PC-9 (cell line): ENCODE data around the gene SHISA6. TPM values are rescaled to one million over a fixed set of nuclear protein-coding genes. Genes with fewer than 3 reads are reported as not detected.

Experiments used
- BruUV-seq: library from RNA; stranded (reverse); fragments of 400-500 nt; replicated peaks from 2 replicates; lab custom pipeline; 2021; lab: Mats Ljungman, UMichigan
- CTCF ChIA-PET: fragments of 300-600 bp; sonication (Branson Sonifier 250); formaldehyde crosslinking; loops from one replicate; lab custom pipeline; 2022; ENCODE audit warnings: antibody characterized with exemption; lab: Charles Lee
- POLR2A ChIA-PET: fragments of 300-600 bp; sonication (Branson Sonifier 250); formaldehyde crosslinking; loops from one replicate; lab custom pipeline; 2022; ENCODE audit warnings: antibody characterized with exemption; ENCODE audit not compliant: unreplicated experiment; lab: Charles Lee
- DNase-seq, 2 experiments: peaks; one replicate each; pipeline versions ENCODE4 v3.0.0 to v3.0.0-alpha.2; 2015 to 2022; ENCODE audit warnings: mixed read lengths in 1 of 2
- H2AFZ ChIP-seq: fragments of 200-600 bp; sonication (generic); 2 replicates; pipeline ENCODE4 v1.8.1; 2017; ENCODE audit warnings: antibody characterized with exemption
- H3F3A ChIP-seq: fragments of 200-600 bp; sonication (generic); 2 replicates; pipeline ENCODE4 v1.8.1; 2017; ENCODE audit warnings: antibody characterized with exemption, mild to moderate bottlenecking, low read depth; ENCODE audit not compliant: insufficient read depth
- H3K27ac ChIP-seq: fragments of 200-600 bp; sonication (generic); 2 replicates; pipeline ENCODE4 v1.6.1; 2016; ENCODE audit warnings: mixed run types
- H3K27me3 ChIP-seq: fragments of 200-600 bp; sonication (generic); 2 replicates; pipeline ENCODE4 v1.6.1; 2016; ENCODE audit warnings: low read depth, mixed run types; ENCODE audit not compliant: insufficient read depth
- H3K36me3 ChIP-seq: fragments of 200-600 bp; sonication (generic); 2 replicates; pipeline ENCODE4 v1.6.1; 2016; ENCODE audit warnings: low read depth, mixed run types
- H3K4me1 ChIP-seq: fragments of 200-600 bp; sonication (generic); replicated peaks from 2 replicates; pipeline ENCODE4 v1.6.1; 2016; ENCODE audit warnings: mixed run types; ENCODE audit not compliant: insufficient read depth
- H3K4me2 ChIP-seq: fragments of 200-600 bp; sonication (generic); 2 replicates; pipeline ENCODE4 v1.6.1; 2017; ENCODE audit warnings: mixed run types
- H3K4me3 ChIP-seq: fragments of 200-600 bp; sonication (generic); 2 replicates; pipeline ENCODE4 v1.6.1; 2016; ENCODE audit warnings: mixed run types
- H3K79me2 ChIP-seq: fragments of 200-600 bp; sonication (generic); 2 replicates; pipeline ENCODE4 v1.6.1; 2017; ENCODE audit warnings: low read depth, mixed run types
- H3K9me2 ChIP-seq: fragments of 200-600 bp; sonication (generic); 2 replicates; pipeline ENCODE4 v1.8.1; 2017; ENCODE audit warnings: mild to moderate bottlenecking; ENCODE audit not compliant: insufficient read depth
- H3K9me3 ChIP-seq: fragments of 200-600 bp; sonication (generic); 2 replicates; pipeline ENCODE4 v1.8.1; 2016; ENCODE audit warnings: low read depth; ENCODE audit not compliant: insufficient read depth
- H4K20me1 ChIP-seq: fragments of 200-600 bp; sonication (generic); 2 replicates; pipeline ENCODE4 v1.8.1; 2017; ENCODE audit not compliant: insufficient read depth
- EZH2 ChIP-seq: fragments of 200-600 bp; sonication (generic); IDR thresholded peaks from 2 replicates; pipeline ENCODE4 v1.8.0; 2017; ENCODE audit warnings: antibody characterized with exemption, low read depth
- intact Hi-C: fragments of 100-400 bp; cut with micrococcal nuclease; formaldehyde crosslinking; loops from one replicate; pipeline ENCODE4 v1.10.0; 2022; ENCODE audit not compliant: unreplicated experiment
- total RNA-seq: library from RNA; stranded (reverse); gene quantifications from 2 replicates; pipeline ENCODE4 v1.2.3, GENCODE V29; 2021
- TF ChIP-seq, protein P1 (sequence below): fragments of 200-600 bp; sonication (generic); conservative IDR thresholded peaks from 2 replicates; pipeline ENCODE4 v1.6.1; 2017; ENCODE audit warnings: mixed run types, antibody characterized with exemption, mild to moderate bottlenecking, moderate library complexity

SHISA6 gene
- total RNA-seq, 1 experiment from 2014 or later, result not detected

GRCh38 chr17:11279776-11280344 is 38.8 kb downstream of the SHISA6 start:
- H3K4me2 ChIP-seq, result no peak overlapping the region
- H3K4me3 ChIP-seq, result no peak overlapping the region
- ChIA-PET CTCF (no interaction called here), POLR2A (no interaction called here)
- no peak overlapping the region for H2AFZ ChIP-seq
- H3K27me3 ChIP-seq, result 0 out of 2 replicates have a peak, but pooled peaks cover 2% of the 10 kb centered on the region
- intact Hi-C loops, result no loop called here
- no peaks in the 10 kb centered on the region for H3K36me3 ChIP-seq
- H4K20me1 ChIP-seq, result no peaks in the 10 kb centered on the region
- no TSS peak for BruUV-seq
- no peaks in the 10 kb centered on the region for H3K9me2 ChIP-seq
- TF ChIP-seq, protein P1, sequence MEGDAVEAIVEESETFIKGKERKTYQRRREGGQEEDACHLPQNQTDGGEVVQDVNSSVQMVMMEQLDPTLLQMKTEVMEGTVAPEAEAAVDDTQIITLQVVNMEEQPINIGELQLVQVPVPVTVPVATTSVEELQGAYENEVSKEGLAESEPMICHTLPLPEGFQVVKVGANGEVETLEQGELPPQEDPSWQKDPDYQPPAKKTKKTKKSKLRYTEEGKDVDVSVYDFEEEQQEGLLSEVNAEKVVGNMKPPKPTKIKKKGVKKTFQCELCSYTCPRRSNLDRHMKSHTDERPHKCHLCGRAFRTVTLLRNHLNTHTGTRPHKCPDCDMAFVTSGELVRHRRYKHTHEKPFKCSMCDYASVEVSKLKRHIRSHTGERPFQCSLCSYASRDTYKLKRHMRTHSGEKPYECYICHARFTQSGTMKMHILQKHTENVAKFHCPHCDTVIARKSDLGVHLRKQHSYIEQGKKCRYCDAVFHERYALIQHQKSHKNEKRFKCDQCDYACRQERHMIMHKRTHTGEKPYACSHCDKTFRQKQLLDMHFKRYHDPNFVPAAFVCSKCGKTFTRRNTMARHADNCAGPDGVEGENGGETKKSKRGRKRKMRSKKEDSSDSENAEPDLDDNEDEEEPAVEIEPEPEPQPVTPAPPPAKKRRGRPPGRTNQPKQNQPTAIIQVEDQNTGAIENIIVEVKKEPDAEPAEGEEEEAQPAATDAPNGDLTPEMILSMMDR, result no peak
- no peak overlapping the region for H3K27ac ChIP-seq
- H3K4me1 ChIP-seq, result no peaks in the 10 kb centered on the region
- H3K79me2 ChIP-seq, result no peaks in the 10 kb centered on the region
- H3F3A ChIP-seq, result no peaks in the 10 kb centered on the region
- H3K9me3 ChIP-seq, result no peaks in the 10 kb centered on the region
- no peak for DNase-seq

- H3K9me3 ChIP-seq, result no peaks in the 10 kb centered on the region
- no peak overlapping the region for H3K27ac ChIP-seq
- CTCF ChIA-PET, result no interaction called here
- intact Hi-C loops, result no loop called here
- no peak overlapping the region for H2AFZ ChIP-seq
- H3K4me3 ChIP-seq, result no peak overlapping the region
- H3K36me3 ChIP-seq, result no peaks in the 10 kb centered on the region
- TF ChIP-seq EZH2, result no peak
- TF ChIP-seq, protein P1, result no peak
- no peaks in the 10 kb centered on the region for H3K4me1 ChIP-seq
- H3K27me3 ChIP-seq, result no peaks in the 10 kb centered on the region
- H4K20me1 ChIP-seq, result no peaks in the 10 kb centered on the region
- H3K9me2 ChIP-seq, result no peaks in the 10 kb centered on the region
- no peak overlapping the region for H3K4me2 ChIP-seq
- H3F3A ChIP-seq, result no peaks in the 10 kb centered on the region
- no peak for DNase-seq
- no TSS peak for BruUV-seq
- no peaks in the 10 kb centered on the region for H3K79me2 ChIP-seq
- POLR2A ChIA-PET, result no interaction called here
Measured at GRCh38 chr17:11282586-11282985, 41.6 kb downstream of the SHISA6 start.

DNA sequence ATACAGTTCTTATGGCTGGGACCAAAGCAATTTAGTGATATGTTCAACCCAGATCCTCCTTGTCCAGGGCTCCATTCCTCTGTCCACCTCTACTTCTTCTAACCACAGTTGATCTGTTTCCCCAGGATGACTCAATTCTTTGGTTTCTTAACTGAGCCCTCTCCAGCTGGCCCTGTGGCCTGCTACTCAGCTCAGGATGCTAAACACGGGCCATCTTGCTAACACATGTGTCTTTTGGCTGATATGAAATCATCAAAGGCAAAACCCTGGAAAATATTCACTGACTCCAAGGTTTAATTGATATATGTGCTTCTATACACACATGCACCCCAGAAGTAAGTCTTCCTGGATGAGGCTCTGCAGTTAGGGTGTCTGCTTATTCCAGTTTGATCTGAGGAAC is 43.8 kb downstream of the SHISA6 start:
- H3K27ac ChIP-seq, result no peak overlapping the region
- no peak overlapping the region for H3K4me2 ChIP-seq
- H3K79me2 ChIP-seq, result no peaks in the 10 kb centered on the region
- H3K9me3 ChIP-seq, result no peaks in the 10 kb centered on the region
- TF ChIP-seq, protein P1, result no peak
- no peak for TF ChIP-seq EZH2
- ChIA-PET CTCF (no interaction called here), POLR2A (no interaction called here)
- H4K20me1 ChIP-seq, result no peaks in the 10 kb centered on the region
- H3F3A ChIP-seq, result no peaks in the 10 kb centered on the region
- intact Hi-C loops, result no loop called here
- H3K4me3 ChIP-seq, result no peak overlapping the region
- H3K36me3 ChIP-seq, result no peaks in the 10 kb centered on the region
- no peaks in the 10 kb centered on the region for H3K4me1 ChIP-seq
- H2AFZ ChIP-seq, result no peak overlapping the region
- no peaks in the 10 kb centered on the region for H3K9me2 ChIP-seq
- BruUV-seq, result no TSS peak
- DNase-seq, result no peak
- H3K27me3 ChIP-seq, result no peaks in the 10 kb centered on the region
